MG63 (cell line): Measurements from ENCODE around the gene LAMC3. TPM values are rescaled to one million over a fixed set of nuclear protein-coding genes. Genes with fewer than 3 reads are reported as not detected.
A peak's percentile ranks its signal among the peaks of the same experiment; 100 is the strongest.

Experiments used
- DNase-seq: peaks from one replicate; pipeline ENCODE4 v3.0.0-alpha.2; 2020
- H3K27me3 ChIP-seq: fragments of 250-450 bp; sonication (Bioruptor Pico); 2 replicates; pipeline ENCODE4 v1.5.1; 2020; ENCODE audit warnings: mild to moderate bottlenecking, moderate library complexity
- H3K36me3 ChIP-seq: fragments of 250-450 bp; sonication (Bioruptor Pico); 2 replicates; pipeline ENCODE4 v1.5.1; 2020; ENCODE audit warnings: mild to moderate bottlenecking, moderate library complexity
- H3K4me3 ChIP-seq: fragments of 250-450 bp; sonication (Bioruptor Pico); 2 replicates; pipeline ENCODE4 v1.5.1; 2020; ENCODE audit warnings: mild to moderate bottlenecking, moderate library complexity
- H3K9me3 ChIP-seq: fragments of 250-450 bp; sonication (Bioruptor Pico); 2 replicates; pipeline ENCODE4 v1.5.1; 2020; ENCODE audit warnings: mild to moderate bottlenecking, moderate library complexity
- total RNA-seq: library from RNA; depleted of rRNA; stranded (reverse); fragments of >200 nt; shearing (Covaris generic); gene quantifications from 2 replicates; pipeline ENCODE4 v1.2.3, GENCODE V29; 2014; ENCODE audit warnings: low replicate concordance

The LAMC3 gene
- total RNA-seq, 1 experiment from 2014 or later = 0.66 TPM

GRCh38 chr9:131013771-131014676 is 5.0 kb downstream of the LAMC3 start:
- H3K36me3 ChIP-seq = no peaks in the 10 kb centered on the region
- no peak overlapping the region for H3K4me3 ChIP-seq
- peak; percentile 43 for DNase-seq
- H3K27me3 ChIP-seq = no peaks in the 10 kb centered on the region
- no peaks in the 10 kb centered on the region for H3K9me3 ChIP-seq

DNA sequence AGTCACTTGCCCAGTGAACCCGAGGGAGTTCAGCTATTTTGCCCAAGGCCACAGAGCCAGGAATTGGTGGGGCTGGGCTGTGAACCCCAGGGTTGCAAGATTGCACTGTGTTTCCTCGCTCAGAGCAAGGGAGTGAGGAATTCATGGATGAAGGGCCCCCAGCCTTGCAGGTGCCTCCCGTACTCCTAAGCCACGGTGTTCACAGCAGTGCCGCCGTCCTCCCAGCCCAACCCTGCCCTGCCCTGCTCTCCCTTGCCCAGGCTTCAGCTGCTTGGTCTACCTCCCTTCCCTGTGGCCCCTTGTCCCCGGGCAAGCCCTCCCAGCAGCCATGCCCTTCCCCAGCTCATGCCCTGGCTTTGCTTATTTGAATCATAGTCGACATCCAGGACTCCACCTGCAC is 6.1 kb downstream of the LAMC3 start:
- Histone ChIP-seq H3K4me3 (no peak overlapping the region), H3K36me3 (no peaks in the 10 kb centered on the region), H3K9me3 (no peaks in the 10 kb centered on the region), H3K27me3 (no peaks in the 10 kb centered on the region)
- no peak for DNase-seq

- DNase-seq = no peak
Measured at GRCh38 chr9:131015876-131016397, 7.0 kb downstream of the LAMC3 start.

DNA sequence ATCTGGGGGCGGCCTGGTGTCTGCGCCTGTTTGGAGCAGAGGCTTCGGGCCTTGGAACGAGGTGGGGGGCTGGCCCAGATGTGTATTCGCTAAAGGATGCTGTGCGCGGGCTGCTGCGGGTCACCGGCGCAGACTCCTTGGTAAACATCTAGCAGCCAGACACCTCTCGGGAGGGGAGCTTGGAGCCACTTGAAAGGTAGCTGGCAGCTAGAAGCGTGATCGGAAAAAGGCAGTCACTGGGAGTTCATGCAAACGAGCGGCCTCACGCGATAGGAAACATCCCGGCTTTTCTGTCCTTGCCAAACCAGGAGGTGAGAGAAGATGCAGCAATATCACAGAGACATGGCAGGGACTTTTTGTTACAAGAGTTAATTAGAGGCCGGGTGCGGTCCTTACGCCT is 8.1 kb downstream of the LAMC3 start:
- no peak overlapping the region for H3K4me3 ChIP-seq
- no peaks in the 10 kb centered on the region for H3K27me3 ChIP-seq
- DNase-seq = no peak
- H3K36me3 ChIP-seq = no peaks in the 10 kb centered on the region
- H3K9me3 ChIP-seq = peaks cover 5% of the 10 kb centered on the region

More at GRCh38 chr9:131015876-131016397, 7.0 kb downstream of the LAMC3 start:
- H3K9me3 ChIP-seq = peaks cover 5% of the 10 kb centered on the region
- no peaks in the 10 kb centered on the region for H3K27me3 ChIP-seq
- H3K4me3 ChIP-seq = no peak overlapping the region
- H3K36me3 ChIP-seq = no peaks in the 10 kb centered on the region

DNA sequence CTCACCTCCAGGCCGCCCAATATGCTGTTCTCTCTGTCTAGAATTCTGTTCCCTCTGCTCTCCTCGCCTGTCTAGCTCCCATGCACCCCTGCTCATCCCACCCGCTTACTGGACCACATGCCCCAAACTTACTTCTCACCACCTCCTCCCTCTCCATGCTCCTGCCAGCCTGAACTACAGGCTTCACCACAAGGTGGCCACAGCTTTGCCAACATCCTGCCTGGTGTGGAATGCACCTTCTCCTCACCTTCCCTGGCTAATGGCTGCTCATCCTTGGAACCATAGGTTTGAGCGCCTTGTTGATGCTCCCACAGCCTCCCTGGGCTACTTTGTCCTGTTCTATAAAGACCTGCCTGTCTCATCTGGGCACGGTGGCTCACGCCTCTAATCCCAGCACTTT is 9.6 kb downstream of the LAMC3 start:
- Histone ChIP-seq H3K4me3 (no peak overlapping the region), H3K9me3 (peaks cover 5% of the 10 kb centered on the region), H3K27me3 (no peaks in the 10 kb centered on the region), H3K36me3 (no peaks in the 10 kb centered on the region)
- no peak for DNase-seq

DNA sequence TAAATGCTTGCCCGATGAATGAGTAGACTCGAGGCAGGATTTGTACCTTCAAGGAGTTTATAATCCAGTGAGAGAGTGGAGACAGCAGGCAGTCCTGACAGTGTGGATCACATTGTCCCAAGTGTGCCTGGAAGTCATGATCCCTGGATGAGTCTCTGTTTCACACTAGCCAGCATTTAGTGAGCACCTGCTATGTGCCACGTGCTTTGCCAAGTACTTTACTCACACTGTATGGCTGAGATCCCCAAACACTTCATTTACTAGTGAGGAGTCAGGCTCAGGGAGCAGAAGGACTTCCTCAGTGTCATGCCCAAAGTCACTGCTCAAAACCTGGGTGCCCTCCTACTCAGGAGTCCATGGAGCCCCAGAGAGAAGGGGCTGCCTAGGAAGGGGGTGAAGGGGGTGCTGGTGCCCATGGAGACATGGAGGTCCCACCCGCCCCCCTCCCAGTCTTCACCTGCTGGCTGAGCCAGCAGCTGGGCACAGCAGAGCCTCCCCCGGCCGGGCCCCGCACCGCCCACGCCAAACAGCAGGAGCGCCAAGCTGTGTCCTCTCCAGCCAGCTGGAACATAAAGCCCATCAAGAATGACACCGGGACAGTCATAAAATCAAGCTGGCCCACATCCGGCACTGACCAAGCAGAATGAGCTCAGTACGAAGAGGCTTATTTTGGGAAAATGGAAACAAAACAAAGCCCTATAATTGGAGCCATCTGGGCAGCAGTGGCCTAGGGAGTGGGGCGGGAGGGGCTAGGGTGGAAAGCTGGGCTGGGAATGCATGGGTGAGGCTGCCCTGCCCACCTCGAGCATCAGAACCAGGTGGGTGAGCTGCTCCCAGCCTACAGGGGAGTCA is 10.6 kb downstream of the LAMC3 start:
- no peaks in the 10 kb centered on the region for H3K27me3 ChIP-seq
- DNase-seq = peak; percentile 84

DNA sequence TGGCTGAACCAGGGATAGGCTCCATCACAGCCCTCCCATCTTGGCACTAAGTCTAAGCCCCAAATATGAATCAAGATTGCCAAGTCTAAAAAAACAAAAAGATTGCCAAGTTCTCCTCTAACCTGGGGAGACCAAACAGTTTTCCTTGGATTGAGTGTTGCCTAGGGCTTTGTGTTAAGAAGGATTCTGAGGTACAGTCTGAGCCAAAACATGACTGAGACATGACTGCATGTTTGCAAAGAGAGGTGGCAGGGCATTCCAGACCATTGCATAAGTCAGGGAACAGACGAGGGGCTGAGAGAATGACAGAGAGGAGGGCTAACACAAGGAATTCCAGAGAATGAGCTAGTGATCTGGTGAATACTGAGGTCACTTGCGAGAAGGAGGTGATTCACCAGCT is 11.4 kb downstream of the LAMC3 start:
- no peak overlapping the region for H3K4me3 ChIP-seq
- peak; percentile 65 for DNase-seq
- H3K27me3 ChIP-seq = no peaks in the 10 kb centered on the region
- no peaks in the 10 kb centered on the region for H3K36me3 ChIP-seq
- H3K9me3 ChIP-seq = peaks cover 5% of the 10 kb centered on the region

More for the DNA sequence above, 10.6 kb downstream of the LAMC3 start:
- H3K9me3 ChIP-seq = peaks cover 5% of the 10 kb centered on the region
- no peak overlapping the region for H3K4me3 ChIP-seq
- H3K36me3 ChIP-seq = no peaks in the 10 kb centered on the region

GRCh38 chr9:131020862-131021261 is 11.9 kb downstream of the LAMC3 start:
- Histone ChIP-seq H3K36me3 (no peaks in the 10 kb centered on the region), H3K4me3 (no peak overlapping the region), H3K9me3 (peaks cover 5% of the 10 kb centered on the region), H3K27me3 (no peaks in the 10 kb centered on the region)
- no peak for DNase-seq

DNA sequence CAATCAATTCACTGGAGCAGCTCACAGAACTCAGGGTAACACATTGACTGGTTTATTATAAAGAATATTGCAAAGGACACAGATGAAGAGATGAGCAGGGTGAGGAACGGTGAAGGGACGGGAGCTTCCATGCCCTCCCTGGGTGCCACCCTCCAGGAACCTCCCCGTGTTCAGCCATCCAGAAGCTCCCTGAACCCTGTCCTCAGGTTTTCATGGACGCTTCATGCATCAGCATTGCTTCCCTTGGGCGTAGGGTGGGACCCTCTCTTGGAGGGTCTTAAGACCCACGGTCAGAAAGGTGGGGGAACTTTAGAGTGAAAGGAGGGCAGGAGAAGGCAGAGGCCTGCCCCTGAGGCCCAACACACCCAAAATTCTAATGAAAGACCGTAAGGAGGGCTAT is 12.8 kb downstream of the LAMC3 start:
- Histone ChIP-seq H3K4me3 (no peak overlapping the region), H3K27me3 (no peaks in the 10 kb centered on the region), H3K9me3 (peaks cover 5% of the 10 kb centered on the region), H3K36me3 (no peaks in the 10 kb centered on the region)
- DNase-seq = no peak

GRCh38 chr9:131024978-131025868 is 16.2 kb downstream of the LAMC3 start:
- Histone ChIP-seq H3K36me3 (no peaks in the 10 kb centered on the region), H3K27me3 (no peaks in the 10 kb centered on the region), H3K9me3 (peaks cover 5% of the 10 kb centered on the region), H3K4me3 (no peak overlapping the region)
- no peak for DNase-seq

GRCh38 chr9:131025953-131026858 is 17.2 kb downstream of the LAMC3 start:
- no peak overlapping the region for H3K4me3 ChIP-seq
- no peaks in the 10 kb centered on the region for H3K9me3 ChIP-seq
- DNase-seq = no peak
- H3K36me3 ChIP-seq = no peaks in the 10 kb centered on the region
- no peaks in the 10 kb centered on the region for H3K27me3 ChIP-seq

DNA sequence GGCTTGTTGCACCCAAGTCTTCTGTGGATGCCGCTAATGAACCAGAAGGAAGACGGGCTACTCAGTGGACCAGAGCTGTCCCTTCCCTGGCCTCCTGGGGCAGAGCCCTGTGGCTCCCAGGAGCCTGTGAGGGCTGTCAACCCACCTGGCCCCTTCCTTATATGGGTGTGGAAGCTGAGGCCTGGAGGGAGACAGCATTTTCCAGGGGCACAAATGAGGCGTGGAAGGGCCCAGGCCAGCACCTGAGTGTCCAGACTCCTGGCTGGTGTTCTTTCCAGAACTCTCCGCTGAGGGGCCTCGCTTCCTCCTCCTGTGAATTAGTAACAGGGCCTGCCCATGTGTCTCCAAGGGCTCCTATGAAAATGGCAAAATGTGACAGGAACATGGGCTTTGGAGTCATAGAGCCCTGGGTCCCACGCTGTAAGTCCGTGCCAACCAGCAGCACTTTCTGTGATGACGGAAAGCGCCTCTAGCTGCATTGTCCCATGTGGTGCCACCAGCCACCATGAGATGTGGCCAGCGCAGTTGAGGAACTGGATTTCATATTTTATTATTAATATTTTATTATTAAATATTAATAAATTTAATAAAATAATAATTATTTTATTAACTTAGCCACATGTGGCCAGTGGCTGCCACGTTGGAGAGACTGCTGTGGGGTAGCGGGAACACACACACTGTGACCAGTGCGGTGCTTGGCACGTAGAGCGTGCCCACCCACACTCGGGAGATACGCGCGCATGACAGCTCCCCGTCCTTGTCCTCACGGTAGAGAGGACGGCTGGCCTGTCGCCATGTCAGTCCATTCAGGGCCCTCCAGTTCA is 18.3 kb downstream of the LAMC3 start:
- Histone ChIP-seq H3K9me3 (no peaks in the 10 kb centered on the region), H3K36me3 (no peaks in the 10 kb centered on the region), H3K27me3 (no peaks in the 10 kb centered on the region), H3K4me3 (no peak overlapping the region)
- DNase-seq = no peak

- H3K9me3 ChIP-seq = no peaks in the 10 kb centered on the region
Measured at GRCh38 chr9:131027872-131028179, 18.9 kb downstream of the LAMC3 start.

DNA sequence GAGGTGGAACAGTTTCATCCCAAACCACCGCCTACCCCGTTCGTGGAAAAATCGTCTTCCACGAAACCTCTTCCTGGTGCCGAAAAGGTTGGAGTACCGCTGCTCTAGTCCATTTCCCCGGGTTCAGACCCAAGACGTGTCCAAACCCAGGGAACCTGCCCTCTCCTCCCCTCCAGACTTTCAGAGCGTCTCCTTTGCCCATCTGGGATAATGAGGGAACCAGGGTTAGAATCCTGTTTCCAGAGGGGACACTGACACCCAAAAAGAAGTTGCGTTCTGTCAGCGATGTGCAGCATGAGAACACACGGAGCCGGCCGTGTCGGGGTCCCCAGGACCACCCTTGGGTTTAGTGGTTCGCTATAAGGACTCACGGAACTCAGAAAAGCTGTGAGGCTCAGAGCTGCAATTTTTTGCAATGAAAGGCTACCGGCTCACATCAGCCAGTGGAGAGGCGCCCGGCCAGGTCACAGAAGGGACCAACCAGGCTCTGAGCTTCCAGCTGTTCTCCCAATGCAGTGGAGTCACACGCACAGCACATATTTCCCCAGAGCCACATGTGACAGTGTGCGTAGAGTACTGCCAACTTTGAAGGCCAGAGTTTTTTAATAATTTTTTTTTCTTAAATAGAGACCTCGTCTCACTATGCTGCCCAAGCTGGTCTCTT is 19.4 kb downstream of the LAMC3 start:
- H3K27me3 ChIP-seq = no peaks in the 10 kb centered on the region
- H3K36me3 ChIP-seq = no peaks in the 10 kb centered on the region
- no peaks in the 10 kb centered on the region for H3K9me3 ChIP-seq
- H3K4me3 ChIP-seq = no peak overlapping the region
- no peak for DNase-seq

More at GRCh38 chr9:131027872-131028179, 18.9 kb downstream of the LAMC3 start:
- Histone ChIP-seq H3K36me3 (no peaks in the 10 kb centered on the region), H3K27me3 (no peaks in the 10 kb centered on the region), H3K4me3 (no peak overlapping the region)
- no peak for DNase-seq
